Activated T-cell treated with anti-CD3 and anti-CD28 coated beads, Interleukin-2, amount 50 U/mL, for 4 hours (primary cell): ENCODE measurements around the gene SLAMF7. TPM values are rescaled to one million over a fixed set of nuclear protein-coding genes. Genes with fewer than 3 reads are reported as not detected.

Source experiments
- ATAC-seq, 2 donors: fragments of 200-7000 bp; cut with Tn5 transposase; one replicate each; pipeline ENCODE4 v1.10.0; 2021
- DNase-seq: peaks from one replicate; pipeline ENCODE4 v3.0.0-alpha.2; 2020
- H3K27me3 Mint-ChIP-seq: one replicate; pipeline ENCODE4 v1.8.0; 2021; ENCODE audit warnings: low read depth, mixed read lengths
- H3K36me3 Mint-ChIP-seq: one replicate; pipeline ENCODE4 v1.8.0; 2022; ENCODE audit warnings: mixed read lengths; ENCODE audit not compliant: insufficient read depth
- H3K4me1 Mint-ChIP-seq: one replicate; pipeline ENCODE4 v1.8.0; 2021; ENCODE audit warnings: low read depth, mixed read lengths
- H3K4me3 Mint-ChIP-seq: one replicate; pipeline ENCODE4 v1.8.0; 2021; ENCODE audit warnings: mild to moderate bottlenecking, moderate library complexity, mixed read lengths
- H3K9me3 Mint-ChIP-seq: one replicate; pipeline ENCODE4 v1.8.0; 2021; ENCODE audit warnings: mixed read lengths
- total RNA-seq, 3 donors: library from RNA; stranded (reverse); gene quantifications; one replicate each; pipeline ENCODE4 v1.2.1, GENCODE V29; 2021

Gene SLAMF7
- total RNA-seq, 3 donors from 2014 or later = 44.1 to 80.5 (median 71.7) TPM

DNA sequence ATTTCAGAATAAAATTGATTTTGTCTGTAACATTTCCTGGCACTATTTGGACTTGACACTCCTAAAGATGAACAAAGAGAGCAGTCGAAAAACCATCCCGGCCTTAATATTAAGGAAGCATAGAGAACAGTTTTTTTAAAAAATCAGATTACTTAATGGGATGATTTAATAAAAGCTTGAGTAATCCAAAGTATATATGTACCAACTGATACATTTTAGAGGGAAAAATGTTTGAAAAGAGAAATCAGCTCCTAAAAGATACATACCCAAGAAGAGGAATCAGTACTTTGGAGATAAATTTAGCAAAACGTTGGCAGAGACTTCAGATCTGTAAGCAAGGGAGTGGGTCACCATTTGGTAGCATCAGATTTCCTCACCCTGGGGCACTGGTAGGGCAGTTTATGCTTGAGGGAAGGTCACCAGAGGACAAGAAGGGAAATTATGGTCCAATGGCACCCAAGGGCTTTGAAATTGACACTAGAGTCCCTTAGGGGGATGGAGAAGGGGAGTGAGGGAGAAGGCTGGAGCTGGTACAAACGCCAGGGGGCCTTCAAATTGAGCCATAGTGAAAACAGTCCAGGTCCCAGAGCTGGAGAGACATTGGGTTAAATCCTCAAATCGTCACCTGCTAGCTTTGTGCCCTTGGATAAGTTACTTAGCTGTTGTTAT lies 5.9 kb downstream of the SLAMF7 start:
- ATAC-seq = no peak
- DNase-seq = no peak
- H3K36me3 Mint-ChIP-seq = peaks cover 21% of the 10 kb centered on the region

GRCh38 chr1:160745551-160745950 lies 6.5 kb downstream of the SLAMF7 start:
- H3K4me3 Mint-ChIP-seq = no peak overlapping the region
- peaks cover 25% of the 10 kb centered on the region for H3K36me3 Mint-ChIP-seq
- no peak for DNase-seq
- H3K9me3 Mint-ChIP-seq = no peaks in the 10 kb centered on the region
- ATAC-seq = no peak
- no peaks in the 10 kb centered on the region for H3K27me3 Mint-ChIP-seq
- peaks cover 83% of the 10 kb centered on the region for H3K4me1 Mint-ChIP-seq

More for the DNA sequence above, 5.9 kb downstream of the SLAMF7 start:
- Mint-ChIP-seq H3K27me3 (no peaks in the 10 kb centered on the region), H3K4me1 (peaks cover 79% of the 10 kb centered on the region), H3K4me3 (peak overlapping the region; percentile 2), H3K9me3 (no peaks in the 10 kb centered on the region)

GRCh38 chr1:160746836-160747500 lies 7.9 kb downstream of the SLAMF7 start:
- no peak overlapping the region for H3K4me3 Mint-ChIP-seq
- no peaks in the 10 kb centered on the region for H3K27me3 Mint-ChIP-seq
- ATAC-seq = no peak
- DNase-seq = no peak
- no peaks in the 10 kb centered on the region for H3K9me3 Mint-ChIP-seq
- peaks cover 84% of the 10 kb centered on the region for H3K4me1 Mint-ChIP-seq
- peaks cover 35% of the 10 kb centered on the region for H3K36me3 Mint-ChIP-seq

GRCh38 chr1:160747717-160748116 lies 8.7 kb downstream of the SLAMF7 start:
- Mint-ChIP-seq H3K4me3 (no peak overlapping the region), H3K4me1 (peaks cover 84% of the 10 kb centered on the region), H3K36me3 (peaks cover 35% of the 10 kb centered on the region), H3K9me3 (no peaks in the 10 kb centered on the region), H3K27me3 (no peaks in the 10 kb centered on the region)
- DNase-seq = no peak
- ATAC-seq = no peak

DNA sequence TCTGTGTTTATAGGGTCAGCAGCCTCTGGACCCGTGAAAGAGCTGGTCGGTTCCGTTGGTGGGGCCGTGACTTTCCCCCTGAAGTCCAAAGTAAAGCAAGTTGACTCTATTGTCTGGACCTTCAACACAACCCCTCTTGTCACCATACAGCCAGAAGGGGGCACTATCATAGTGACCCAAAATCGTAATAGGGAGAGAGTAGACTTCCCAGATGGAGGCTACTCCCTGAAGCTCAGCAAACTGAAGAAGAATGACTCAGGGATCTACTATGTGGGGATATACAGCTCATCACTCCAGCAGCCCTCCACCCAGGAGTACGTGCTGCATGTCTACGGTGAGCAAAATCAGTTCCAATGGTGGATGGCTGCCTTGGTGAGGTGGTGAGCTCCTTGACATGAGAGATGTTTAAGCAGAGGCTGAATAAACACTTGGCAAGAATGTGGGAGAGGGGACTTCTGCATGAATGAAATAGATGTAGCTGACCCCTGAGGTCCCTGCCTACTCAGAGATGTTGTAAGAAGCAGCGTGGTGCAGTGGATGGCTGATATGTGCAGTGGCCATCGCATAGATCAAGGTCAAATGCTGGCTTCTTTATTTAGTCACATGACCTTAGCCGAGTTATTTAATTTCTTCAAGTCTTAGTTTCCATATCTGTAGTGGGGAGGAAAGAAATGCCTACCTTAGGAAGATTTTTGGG lies 9.3 kb downstream of the SLAMF7 start:
- Mint-ChIP-seq H3K27me3 (no peaks in the 10 kb centered on the region), H3K4me3 (no peak overlapping the region), H3K4me1 (peaks cover 83% of the 10 kb centered on the region), H3K9me3 (no peaks in the 10 kb centered on the region), H3K36me3 (peaks cover 34% of the 10 kb centered on the region)
- no peak for ATAC-seq
- no peak for DNase-seq

DNA sequence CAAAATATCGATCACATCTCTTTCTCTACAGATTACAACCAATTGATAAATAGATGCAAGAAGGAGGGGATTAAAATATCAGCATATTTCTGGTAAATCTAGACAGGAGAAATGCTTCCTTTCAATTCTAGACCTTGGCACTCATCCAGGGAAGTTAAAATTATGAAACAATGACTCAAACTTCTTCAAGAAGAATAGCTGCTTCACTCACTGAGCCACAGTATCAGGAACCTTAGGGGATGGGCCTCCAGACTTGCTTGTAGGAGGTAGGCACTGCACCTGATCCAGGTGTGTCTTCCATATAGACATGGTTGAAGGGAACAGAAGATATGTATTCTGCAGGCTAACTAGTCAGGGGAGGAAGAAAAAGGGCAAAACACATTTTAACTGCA lies 9.8 kb downstream of the SLAMF7 start:
- no peak for ATAC-seq
- Mint-ChIP-seq H3K9me3 (no peaks in the 10 kb centered on the region), H3K27me3 (no peaks in the 10 kb centered on the region), H3K36me3 (peaks cover 34% of the 10 kb centered on the region), H3K4me3 (no peak overlapping the region), H3K4me1 (peaks cover 83% of the 10 kb centered on the region)
- DNase-seq = no peak

GRCh38 chr1:160750608-160751007 lies 11.6 kb downstream of the SLAMF7 start:
- Mint-ChIP-seq H3K4me3 (peak overlapping the region; percentile 7), H3K36me3 (peaks cover 31% of the 10 kb centered on the region), H3K27me3 (no peaks in the 10 kb centered on the region), H3K4me1 (peaks cover 70% of the 10 kb centered on the region), H3K9me3 (no peaks in the 10 kb centered on the region)
- DNase-seq = no peak
- no peak for ATAC-seq

DNA sequence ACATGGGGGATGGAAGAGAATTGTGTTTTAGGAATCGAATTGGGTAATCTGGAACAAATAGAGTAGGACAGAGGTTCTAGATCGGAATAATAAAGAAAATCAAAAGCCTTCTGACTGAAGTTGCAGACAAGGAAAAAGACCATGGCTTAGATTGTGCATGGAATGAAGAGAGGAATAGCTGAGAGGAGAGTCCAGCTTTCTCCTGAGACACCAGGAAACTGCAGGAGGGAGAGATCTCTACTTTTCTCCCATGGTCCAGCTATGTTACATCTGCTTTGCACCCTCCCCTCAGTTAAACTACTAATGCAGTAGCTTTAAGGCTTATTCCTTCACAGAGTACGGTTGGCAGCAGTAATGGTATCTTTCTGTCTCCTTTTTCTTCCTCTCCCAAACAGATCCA lies 13.4 kb downstream of the SLAMF7 start:
- H3K4me3 Mint-ChIP-seq = no peak overlapping the region
- peaks cover 31% of the 10 kb centered on the region for H3K36me3 Mint-ChIP-seq

DNA sequence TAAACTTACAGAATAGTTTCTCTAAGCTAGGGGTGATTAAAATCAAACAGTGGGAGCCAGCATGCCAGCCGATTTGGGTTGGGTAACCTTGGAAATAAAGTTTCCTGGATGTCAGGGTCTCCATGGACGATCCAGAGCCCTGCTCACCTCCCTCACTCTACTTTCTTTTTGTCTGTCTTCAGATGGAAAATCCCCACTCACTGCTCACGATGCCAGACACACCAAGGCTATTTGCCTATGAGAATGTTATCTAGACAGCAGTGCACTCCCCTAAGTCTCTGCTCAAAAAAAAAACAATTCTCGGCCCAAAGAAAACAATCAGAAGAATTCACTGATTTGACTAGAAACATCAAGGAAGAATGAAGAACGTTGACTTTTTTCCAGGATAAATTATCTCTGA lies 13.9 kb downstream of the SLAMF7 start:
- H3K4me3 Mint-ChIP-seq = no peak overlapping the region

More for the DNA sequence above, 13.4 kb downstream of the SLAMF7 start:
- H3K27me3 Mint-ChIP-seq = no peaks in the 10 kb centered on the region
- no peak for ATAC-seq
- peaks cover 76% of the 10 kb centered on the region for H3K4me1 Mint-ChIP-seq
- DNase-seq = no peak
- H3K9me3 Mint-ChIP-seq = no peaks in the 10 kb centered on the region

DNA sequence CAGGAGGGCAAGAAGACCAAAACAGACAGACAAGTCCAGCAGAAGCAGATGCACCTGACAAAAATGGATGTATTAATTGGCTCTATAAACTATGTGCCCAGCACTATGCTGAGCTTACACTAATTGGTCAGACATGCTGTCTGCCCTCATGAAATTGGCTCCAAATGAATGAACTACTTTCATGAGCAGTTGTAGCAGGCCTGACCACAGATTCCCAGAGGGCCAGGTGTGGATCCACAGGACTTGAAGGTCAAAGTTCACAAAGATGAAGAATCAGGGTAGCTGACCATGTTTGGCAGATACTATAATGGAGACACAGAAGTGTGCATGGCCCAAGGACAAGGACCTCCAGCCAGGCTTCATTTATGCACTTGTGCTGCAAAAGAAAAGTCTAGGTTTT lies 14.5 kb downstream of the SLAMF7 start:
- Mint-ChIP-seq H3K4me3 (no peak overlapping the region), H3K27me3 (no peaks in the 10 kb centered on the region), H3K36me3 (peaks cover 24% of the 10 kb centered on the region), H3K4me1 (peaks cover 66% of the 10 kb centered on the region), H3K9me3 (no peaks in the 10 kb centered on the region)
- ATAC-seq = no peak
- no peak for DNase-seq

More for the DNA sequence above, 13.9 kb downstream of the SLAMF7 start:
- Mint-ChIP-seq H3K36me3 (peaks cover 28% of the 10 kb centered on the region), H3K9me3 (no peaks in the 10 kb centered on the region), H3K4me1 (peaks cover 73% of the 10 kb centered on the region), H3K27me3 (no peaks in the 10 kb centered on the region)
- DNase-seq = no peak
- ATAC-seq = no peak

GRCh38 chr1:160755461-160755860 lies 16.4 kb downstream of the SLAMF7 start:
- H3K9me3 Mint-ChIP-seq = no peaks in the 10 kb centered on the region
- H3K4me3 Mint-ChIP-seq = peak overlapping the region; percentile 33
- peaks cover 18% of the 10 kb centered on the region for H3K36me3 Mint-ChIP-seq
- DNase-seq = no peak
- no peaks in the 10 kb centered on the region for H3K27me3 Mint-ChIP-seq
- ATAC-seq = no peak
- H3K4me1 Mint-ChIP-seq = peaks cover 54% of the 10 kb centered on the region

GRCh38 chr1:160755911-160756848 lies 17.1 kb downstream of the SLAMF7 start:
- DNase-seq = no peak
- H3K4me1 Mint-ChIP-seq = peaks cover 47% of the 10 kb centered on the region
- H3K4me3 Mint-ChIP-seq = peak overlapping the region; percentile 33

DNA sequence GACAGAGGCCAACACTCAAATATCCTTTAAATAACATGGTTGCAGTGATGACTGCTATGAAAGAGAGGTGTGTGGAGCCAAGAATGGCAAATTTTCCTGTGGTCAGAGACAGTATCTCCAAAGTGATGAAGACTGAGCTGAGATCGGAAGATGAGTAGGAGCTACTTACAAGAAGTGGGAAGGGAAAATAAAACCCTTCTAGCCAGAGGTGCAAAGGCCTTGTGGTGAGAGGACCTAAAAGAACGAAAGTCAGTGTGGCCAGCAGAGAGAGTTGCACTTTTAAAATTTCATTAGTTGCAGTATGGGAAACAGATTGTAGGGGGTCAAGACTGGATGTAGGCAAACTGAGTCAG lies 17.8 kb downstream of the SLAMF7 start:
- Mint-ChIP-seq H3K27me3 (no peaks in the 10 kb centered on the region), H3K4me3 (no peak overlapping the region), H3K9me3 (no peaks in the 10 kb centered on the region), H3K4me1 (peaks cover 42% of the 10 kb centered on the region), H3K36me3 (peaks cover 8% of the 10 kb centered on the region)
- DNase-seq (no peak), ATAC-seq (peak in 1 of 2 donors; percentile 8)

More at GRCh38 chr1:160755911-160756848, 17.1 kb downstream of the SLAMF7 start:
- peak; percentile 74 to 78 for ATAC-seq
- Mint-ChIP-seq H3K9me3 (no peaks in the 10 kb centered on the region), H3K36me3 (peaks cover 11% of the 10 kb centered on the region), H3K27me3 (no peaks in the 10 kb centered on the region)

DNA sequence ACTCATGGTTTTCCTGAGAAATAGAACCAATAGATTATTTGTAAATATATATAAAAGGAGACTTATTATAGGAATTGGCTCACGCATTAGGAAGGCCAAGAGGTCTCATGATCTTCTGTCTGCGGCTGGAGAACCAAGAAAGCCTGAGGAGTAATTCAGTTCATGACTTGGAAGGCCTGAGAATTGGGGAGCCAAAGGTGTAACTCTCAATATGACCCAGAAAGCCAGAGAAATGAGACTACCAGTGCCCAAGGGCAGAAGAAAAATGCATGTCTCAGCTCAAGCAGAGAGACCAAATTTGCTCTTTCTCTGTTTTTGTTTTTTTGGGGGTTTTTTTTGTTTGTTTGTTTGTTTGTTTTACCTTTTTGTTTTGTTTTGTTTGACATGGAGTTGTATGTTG lies 19.5 kb downstream of the SLAMF7 start:
- no peak for ATAC-seq
- Mint-ChIP-seq H3K36me3 (no peaks in the 10 kb centered on the region), H3K4me1 (peaks cover 27% of the 10 kb centered on the region), H3K4me3 (no peak overlapping the region), H3K27me3 (no peaks in the 10 kb centered on the region), H3K9me3 (no peaks in the 10 kb centered on the region)
- DNase-seq = no peak
